ENCODE data around the gene ADGRG3.

The ADGRG3 gene

GRCh38 chr16:57696240-57696639 lies 28.1 kb downstream of the ADGRG3 start:
- no peak for TF ChIP-seq TARDBP (IDR thresholded peaks at IDR 0.05)
- TF ChIP-seq CTBP1 (IDR thresholded peaks at IDR 0.05; ENCODE audit: borderline replicate concordance): no peak
- no peak for TF ChIP-seq NFRKB (IDR thresholded peaks at IDR 0.05)
- no peak for TF ChIP-seq SUZ12 (IDR thresholded peaks at IDR 0.05)
- TF ChIP-seq ELF4 (IDR thresholded peaks at IDR 0.05): no peak
- TF ChIP-seq PKNOX1 (IDR thresholded peaks at IDR 0.05): no peak
- no peak for TF ChIP-seq BHLHE40 (IDR thresholded peaks at IDR 0.05; ENCODE audit: borderline replicate concordance)
- TF ChIP-seq FOXM1 (IDR thresholded peaks at IDR 0.05; ENCODE audit: borderline replicate concordance): no peak
- no peak for TF ChIP-seq LEF1 (IDR thresholded peaks at IDR 0.05; ENCODE audit: borderline replicate concordance)
- no peak for TF ChIP-seq FOXA1 (IDR thresholded peaks at IDR 0.05)
- no peak for TF ChIP-seq ARNT (IDR thresholded peaks at IDR 0.05)
- TF ChIP-seq ZNF384 (IDR thresholded peaks at IDR 0.05): no peak
- no peak for TF ChIP-seq FOXK2 (IDR thresholded peaks at IDR 0.05)
- TF ChIP-seq SP1 (IDR thresholded peaks at IDR 0.05): no peak
- TF ChIP-seq L3MBTL2 (conservative IDR thresholded peaks at IDR 0.05): no peak
- no peak for TF ChIP-seq HDGF (IDR thresholded peaks at IDR 0.05; ENCODE audit: borderline replicate concordance)
- DNase-seq (ENCODE audit: extremely low spot score): no peak
- ChIA-PET POLR2A (no interaction called here), CTCF (no interaction called here)

GRCh38 chr16:57697896-57698537 lies 29.9 kb downstream of the ADGRG3 start:
- ChIA-PET CTCF (no interaction called here), POLR2A (no interaction called here)
- no peak for TF ChIP-seq ZNF384 (IDR thresholded peaks at IDR 0.05)
- no peak for TF ChIP-seq FOXK2 (IDR thresholded peaks at IDR 0.05)
- no peak for TF ChIP-seq CTBP1 (IDR thresholded peaks at IDR 0.05; ENCODE audit: borderline replicate concordance)
- DNase-seq (ENCODE audit: extremely low spot score): no peak

- TF ChIP-seq ARNT (IDR thresholded peaks at IDR 0.05): no peak
- no peak for TF ChIP-seq LEF1 (IDR thresholded peaks at IDR 0.05; ENCODE audit: borderline replicate concordance)
- no peak for TF ChIP-seq ELF4 (IDR thresholded peaks at IDR 0.05)
- TF ChIP-seq SP1 (IDR thresholded peaks at IDR 0.05): no peak
- TF ChIP-seq L3MBTL2 (conservative IDR thresholded peaks at IDR 0.05): no peak
- no peak for TF ChIP-seq FOXM1 (IDR thresholded peaks at IDR 0.05; ENCODE audit: borderline replicate concordance)
- TF ChIP-seq BHLHE40 (IDR thresholded peaks at IDR 0.05; ENCODE audit: borderline replicate concordance): no peak
- TF ChIP-seq HDGF (IDR thresholded peaks at IDR 0.05; ENCODE audit: borderline replicate concordance): no peak
- no peak for TF ChIP-seq SUZ12 (IDR thresholded peaks at IDR 0.05)
- TF ChIP-seq TARDBP (IDR thresholded peaks at IDR 0.05): no peak
- TF ChIP-seq ZNF384 (IDR thresholded peaks at IDR 0.05): no peak
- TF ChIP-seq NFRKB (IDR thresholded peaks at IDR 0.05): no peak
- no peak for TF ChIP-seq PKNOX1 (IDR thresholded peaks at IDR 0.05)
- TF ChIP-seq CTBP1 (IDR thresholded peaks at IDR 0.05; ENCODE audit: borderline replicate concordance): no peak
- TF ChIP-seq FOXA1 (IDR thresholded peaks at IDR 0.05): no peak
- TF ChIP-seq FOXK2 (IDR thresholded peaks at IDR 0.05): no peak
- no peak for DNase-seq (ENCODE audit: extremely low spot score)
- POLR2A ChIA-PET: no interaction called here
- CTCF ChIA-PET: no interaction called here
Observed at GRCh38 chr16:57698812-57699405, 30.8 kb downstream of the ADGRG3 start.

- DNase-seq (ENCODE audit: extremely low spot score): no peak
- POLR2A ChIA-PET: no interaction called here
- CTCF ChIA-PET: no interaction called here
- TF ChIP-seq CTBP1 (IDR thresholded peaks at IDR 0.05; ENCODE audit: borderline replicate concordance) (no peak), PKNOX1 (IDR thresholded peaks at IDR 0.05) (no peak), L3MBTL2 (conservative IDR thresholded peaks at IDR 0.05) (no peak), TARDBP (IDR thresholded peaks at IDR 0.05) (no peak), BHLHE40 (IDR thresholded peaks at IDR 0.05; ENCODE audit: borderline replicate concordance) (no peak), ELF4 (IDR thresholded peaks at IDR 0.05) (no peak), SUZ12 (IDR thresholded peaks at IDR 0.05) (no peak), ARNT (IDR thresholded peaks at IDR 0.05) (no peak), FOXM1 (IDR thresholded peaks at IDR 0.05; ENCODE audit: borderline replicate concordance) (no peak), SP1 (IDR thresholded peaks at IDR 0.05) (no peak), LEF1 (IDR thresholded peaks at IDR 0.05; ENCODE audit: borderline replicate concordance) (no peak), FOXK2 (IDR thresholded peaks at IDR 0.05) (no peak), HDGF (IDR thresholded peaks at IDR 0.05; ENCODE audit: borderline replicate concordance) (no peak), FOXA1 (IDR thresholded peaks at IDR 0.05) (no peak), NFRKB (IDR thresholded peaks at IDR 0.05) (no peak), ZNF384 (IDR thresholded peaks at IDR 0.05) (no peak)
Observed at GRCh38 chr16:57699481-57699880, 31.4 kb downstream of the ADGRG3 start.

- CTCF ChIA-PET: no interaction called here
- no peak for DNase-seq (ENCODE audit: extremely low spot score)
- TF ChIP-seq PKNOX1 (IDR thresholded peaks at IDR 0.05) (no peak), ELF4 (IDR thresholded peaks at IDR 0.05) (no peak), BHLHE40 (IDR thresholded peaks at IDR 0.05; ENCODE audit: borderline replicate concordance) (no peak), SP1 (IDR thresholded peaks at IDR 0.05) (no peak), FOXA1 (IDR thresholded peaks at IDR 0.05) (no peak), TARDBP (IDR thresholded peaks at IDR 0.05) (no peak), FOXM1 (IDR thresholded peaks at IDR 0.05; ENCODE audit: borderline replicate concordance) (no peak), ARNT (IDR thresholded peaks at IDR 0.05) (no peak), CTBP1 (IDR thresholded peaks at IDR 0.05; ENCODE audit: borderline replicate concordance) (no peak), SUZ12 (IDR thresholded peaks at IDR 0.05) (no peak), FOXK2 (IDR thresholded peaks at IDR 0.05) (no peak), L3MBTL2 (conservative IDR thresholded peaks at IDR 0.05) (no peak), ZNF384 (IDR thresholded peaks at IDR 0.05) (no peak), NFRKB (IDR thresholded peaks at IDR 0.05) (no peak)
- POLR2A ChIA-PET: no interaction called here
Observed at GRCh38 chr16:57699899-57700298, 31.8 kb downstream of the ADGRG3 start.
